Superior temporal gyrus (tissue), 1 donor: Measurements from ENCODE around the gene OLFM1.

Source experiments
- DNase-seq: peaks from one replicate; pipeline ENCODE4 v3.0.0-alpha.2; 2016; ENCODE audit errors: extremely low spot score

OLFM1 gene

GRCh38 chr9:135088979-135089847 lies 1.7 kb downstream of the OLFM1 start:
- DNase-seq, result peak; percentile 8

- no peak for DNase-seq
These were observed 2.6 kb downstream of the OLFM1 start for GRCh38 chr9:135090081-135090480.

GRCh38 chr9:135090547-135090946 lies 3.1 kb downstream of the OLFM1 start:
- no peak for DNase-seq

GRCh38 chr9:135091545-135091944 lies 4.1 kb downstream of the OLFM1 start:
- DNase-seq, result no peak

GRCh38 chr9:135093111-135093510 lies 5.6 kb downstream of the OLFM1 start:
- no peak for DNase-seq

GRCh38 chr9:135093911-135094584 lies 6.6 kb downstream of the OLFM1 start:
- no peak for DNase-seq

- no peak for DNase-seq
These were observed 8.3 kb downstream of the OLFM1 start for GRCh38 chr9:135095470-135096407.

GRCh38 chr9:135096408-135096895 lies 9.0 kb downstream of the OLFM1 start:
- DNase-seq, result no peak

GRCh38 chr9:135098400-135099105 lies 11.1 kb downstream of the OLFM1 start:
- no peak for DNase-seq

- DNase-seq, result no peak
These were observed 12.1 kb downstream of the OLFM1 start for GRCh38 chr9:135099574-135099973.

GRCh38 chr9:135100241-135100681 lies 12.8 kb downstream of the OLFM1 start:
- DNase-seq, result no peak

GRCh38 chr9:135100725-135101410 lies 13.4 kb downstream of the OLFM1 start:
- DNase-seq, result no peak

GRCh38 chr9:135101486-135101885 lies 14.0 kb downstream of the OLFM1 start:
- DNase-seq, result no peak

GRCh38 chr9:135101926-135102325 lies 14.5 kb downstream of the OLFM1 start:
- DNase-seq, result no peak

- no peak for DNase-seq
These were observed 14.9 kb downstream of the OLFM1 start for GRCh38 chr9:135102331-135102730.

- DNase-seq, result no peak
These were observed 15.6 kb downstream of the OLFM1 start for GRCh38 chr9:135103001-135103446.

GRCh38 chr9:135103931-135104639 lies 16.6 kb downstream of the OLFM1 start:
- no peak for DNase-seq

- DNase-seq, result no peak
These were observed 17.3 kb downstream of the OLFM1 start for GRCh38 chr9:135104761-135105160.

- no peak for DNase-seq
These were observed 17.8 kb downstream of the OLFM1 start for GRCh38 chr9:135105211-135105745.
